ENCODE data around the gene PCSK9. TPM values are rescaled to one million over a fixed set of nuclear protein-coding genes. Genes with fewer than 3 reads are reported as not detected.

PCSK9 gene
- total and polyA plus RNA-seq, 2 experiments from 2014 or later = 77.6 to 327 TPM

DNA sequence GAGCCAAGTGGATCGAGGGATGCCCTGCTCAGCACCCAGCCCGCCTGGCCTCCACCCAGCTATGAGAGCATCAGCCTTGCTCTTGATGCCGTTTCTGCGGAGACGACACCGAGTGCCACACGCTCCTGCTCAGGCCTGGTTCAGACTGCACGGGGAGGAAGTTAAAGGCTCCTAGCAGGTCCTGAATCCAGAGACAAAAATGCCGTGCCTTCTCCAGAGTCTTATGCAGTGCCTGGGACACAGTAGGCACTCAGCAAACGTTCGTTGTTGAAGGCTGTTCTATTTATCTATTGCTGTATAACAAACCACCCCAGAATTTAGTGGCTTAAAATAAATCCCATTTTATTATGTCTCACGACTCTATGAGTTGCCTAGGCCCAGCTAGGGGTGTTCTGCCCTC lies 47.4 kb upstream of the PCSK9 start:
- no peak overlapping the region for H3K4me3 Mint-ChIP-seq
- Histone ChIP-seq H2AFZ (no peak overlapping the region), H3K27me3 (ENCODE audit: insufficient read depth) (peaks cover 5% of the 10 kb centered on the region), H3K36me3 (ENCODE audit: insufficient read depth) (no peaks in the 10 kb centered on the region), H3K4me1 (ENCODE audit: insufficient read depth) (peaks cover 20% of the 10 kb centered on the region), H3K27ac (ENCODE audit: low read depth) (no peak overlapping the region), H3F3A (replicated peaks; ENCODE audit: low read depth) (peaks cover 3% of the 10 kb centered on the region; the same call in 1 of the 2 replicates), H3K9me2 (ENCODE audit: insufficient read depth) (no peaks in the 10 kb centered on the region), H3K4me3 (no peak overlapping the region), H3K4me2 (no peak overlapping the region), H4K20me1 (replicated peaks; ENCODE audit: insufficient read depth) (no peaks in the 10 kb centered on the region), H3K79me2 (replicated peaks; ENCODE audit: insufficient read depth) (no peaks in the 10 kb centered on the region)
- no peaks in the 10 kb centered on the region for H3K36me3 Mint-ChIP-seq (ENCODE audit: low read depth)
- peaks cover 27% of the 10 kb centered on the region for H3K27me3 Mint-ChIP-seq (ENCODE audit: insufficient read depth, low read depth, poor library complexity)
- H3K9me3 Mint-ChIP-seq = no peaks in the 10 kb centered on the region; the same call in 2 of the 3 replicates
- H3K27ac Mint-ChIP-seq = no peak overlapping the region
- ATAC-seq (no peak), DNase-seq (ENCODE audit: low spot score) (no peak)
- peaks cover 35% of the 10 kb centered on the region for H3K4me1 Mint-ChIP-seq
- TF ChIP-seq, protein P1, sequence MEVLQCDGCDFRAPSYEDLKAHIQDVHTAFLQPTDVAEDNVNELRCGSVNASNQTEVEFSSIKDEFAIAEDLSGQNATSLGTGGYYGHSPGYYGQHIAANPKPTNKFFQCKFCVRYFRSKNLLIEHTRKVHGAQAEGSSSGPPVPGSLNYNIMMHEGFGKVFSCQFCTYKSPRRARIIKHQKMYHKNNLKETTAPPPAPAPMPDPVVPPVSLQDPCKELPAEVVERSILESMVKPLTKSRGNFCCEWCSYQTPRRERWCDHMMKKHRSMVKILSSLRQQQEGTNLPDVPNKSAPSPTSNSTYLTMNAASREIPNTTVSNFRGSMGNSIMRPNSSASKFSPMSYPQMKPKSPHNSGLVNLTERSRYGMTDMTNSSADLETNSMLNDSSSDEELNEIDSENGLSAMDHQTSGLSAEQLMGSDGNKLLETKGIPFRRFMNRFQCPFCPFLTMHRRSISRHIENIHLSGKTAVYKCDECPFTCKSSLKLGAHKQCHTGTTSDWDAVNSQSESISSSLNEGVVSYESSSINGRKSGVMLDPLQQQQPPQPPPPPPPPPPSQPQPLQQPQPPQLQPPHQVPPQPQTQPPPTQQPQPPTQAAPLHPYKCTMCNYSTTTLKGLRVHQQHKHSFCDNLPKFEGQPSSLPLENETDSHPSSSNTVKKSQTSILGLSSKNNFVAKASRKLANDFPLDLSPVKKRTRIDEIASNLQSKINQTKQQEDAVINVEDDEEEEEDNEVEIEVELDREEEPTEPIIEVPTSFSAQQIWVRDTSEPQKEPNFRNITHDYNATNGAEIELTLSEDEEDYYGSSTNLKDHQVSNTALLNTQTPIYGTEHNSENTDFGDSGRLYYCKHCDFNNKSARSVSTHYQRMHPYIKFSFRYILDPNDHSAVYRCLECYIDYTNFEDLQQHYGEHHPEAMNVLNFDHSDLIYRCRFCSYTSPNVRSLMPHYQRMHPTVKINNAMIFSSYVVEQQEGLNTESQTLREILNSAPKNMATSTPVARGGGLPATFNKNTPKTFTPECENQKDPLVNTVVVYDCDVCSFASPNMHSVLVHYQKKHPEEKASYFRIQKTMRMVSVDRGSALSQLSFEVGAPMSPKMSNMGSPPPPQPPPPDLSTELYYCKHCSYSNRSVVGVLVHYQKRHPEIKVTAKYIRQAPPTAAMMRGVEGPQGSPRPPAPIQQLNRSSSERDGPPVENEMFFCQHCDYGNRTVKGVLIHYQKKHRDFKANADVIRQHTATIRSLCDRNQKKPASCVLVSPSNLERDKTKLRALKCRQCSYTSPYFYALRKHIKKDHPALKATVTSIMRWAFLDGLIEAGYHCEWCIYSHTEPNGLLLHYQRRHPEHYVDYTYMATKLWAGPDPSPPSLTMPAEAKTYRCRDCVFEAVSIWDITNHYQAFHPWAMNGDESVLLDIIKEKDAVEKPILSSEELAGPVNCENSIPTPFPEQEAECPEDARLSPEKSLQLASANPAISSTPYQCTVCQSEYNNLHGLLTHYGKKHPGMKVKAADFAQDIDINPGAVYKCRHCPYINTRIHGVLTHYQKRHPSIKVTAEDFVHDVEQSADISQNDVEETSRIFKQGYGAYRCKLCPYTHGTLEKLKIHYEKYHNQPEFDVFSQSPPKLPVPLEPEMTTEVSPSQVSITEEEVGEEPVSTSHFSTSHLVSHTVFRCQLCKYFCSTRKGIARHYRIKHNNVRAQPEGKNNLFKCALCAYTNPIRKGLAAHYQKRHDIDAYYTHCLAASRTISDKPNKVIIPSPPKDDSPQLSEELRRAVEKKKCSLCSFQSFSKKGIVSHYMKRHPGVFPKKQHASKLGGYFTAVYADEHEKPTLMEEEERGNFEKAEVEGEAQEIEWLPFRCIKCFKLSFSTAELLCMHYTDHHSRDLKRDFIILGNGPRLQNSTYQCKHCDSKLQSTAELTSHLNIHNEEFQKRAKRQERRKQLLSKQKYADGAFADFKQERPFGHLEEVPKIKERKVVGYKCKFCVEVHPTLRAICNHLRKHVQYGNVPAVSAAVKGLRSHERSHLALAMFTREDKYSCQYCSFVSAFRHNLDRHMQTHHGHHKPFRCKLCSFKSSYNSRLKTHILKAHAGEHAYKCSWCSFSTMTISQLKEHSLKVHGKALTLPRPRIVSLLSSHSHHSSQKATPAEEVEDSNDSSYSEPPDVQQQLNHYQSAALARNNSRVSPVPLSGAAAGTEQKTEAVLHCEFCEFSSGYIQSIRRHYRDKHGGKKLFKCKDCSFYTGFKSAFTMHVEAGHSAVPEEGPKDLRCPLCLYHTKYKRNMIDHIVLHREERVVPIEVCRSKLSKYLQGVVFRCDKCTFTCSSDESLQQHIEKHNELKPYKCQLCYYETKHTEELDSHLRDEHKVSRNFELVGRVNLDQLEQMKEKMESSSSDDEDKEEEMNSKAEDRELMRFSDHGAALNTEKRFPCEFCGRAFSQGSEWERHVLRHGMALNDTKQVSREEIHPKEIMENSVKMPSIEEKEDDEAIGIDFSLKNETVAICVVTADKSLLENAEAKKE (CRISPR knock-in tag; IDR thresholded peaks at IDR 0.05) = no peak

DNA sequence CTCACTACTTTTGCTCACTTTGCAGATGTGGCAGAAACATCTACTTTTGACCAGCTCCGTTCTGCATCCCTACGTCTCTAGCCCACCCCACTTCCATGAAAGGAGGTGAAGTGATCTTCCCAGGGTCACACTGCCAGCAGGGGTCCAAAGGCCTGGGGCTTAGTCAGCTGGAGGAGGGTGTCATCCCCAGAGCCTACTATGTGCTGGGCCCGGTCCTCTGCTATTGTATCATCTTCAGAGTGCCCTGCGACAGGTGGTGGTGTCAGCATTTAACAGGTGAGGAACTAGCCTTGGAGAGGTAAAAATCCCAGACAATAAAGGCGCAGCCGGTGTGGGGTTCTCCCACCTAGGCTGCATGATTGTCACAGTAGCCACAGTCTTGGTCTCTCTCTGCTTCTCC lies 46.2 kb upstream of the PCSK9 start:
- DNase-seq (ENCODE audit: low spot score) = no peak
- no peaks in the 10 kb centered on the region; the same call in 2 of the 3 replicates for H3K9me3 Mint-ChIP-seq
- no peak overlapping the region for H2AFZ ChIP-seq
- H3K79me2 ChIP-seq (replicated peaks; ENCODE audit: insufficient read depth) = no peaks in the 10 kb centered on the region
- H4K20me1 ChIP-seq (replicated peaks; ENCODE audit: insufficient read depth) = no peaks in the 10 kb centered on the region
- peaks cover 3% of the 10 kb centered on the region; the same call in 1 of the 2 replicates for H3F3A ChIP-seq (replicated peaks; ENCODE audit: low read depth)
- H3K27me3 Mint-ChIP-seq (ENCODE audit: insufficient read depth, low read depth, poor library complexity) = peaks cover 38% of the 10 kb centered on the region
- H3K9me2 ChIP-seq (ENCODE audit: insufficient read depth) = no peaks in the 10 kb centered on the region
- H3K4me1 ChIP-seq (ENCODE audit: insufficient read depth) = peaks cover 30% of the 10 kb centered on the region
- H3K27ac ChIP-seq (ENCODE audit: low read depth) = no peak overlapping the region
- H3K27ac Mint-ChIP-seq = no peak overlapping the region
- no peak overlapping the region for H3K4me2 ChIP-seq
- H3K4me1 Mint-ChIP-seq = peaks cover 42% of the 10 kb centered on the region
- no peak overlapping the region for H3K4me3 ChIP-seq
- H3K36me3 ChIP-seq (ENCODE audit: insufficient read depth) = no peaks in the 10 kb centered on the region
- no peak for ATAC-seq
- H3K36me3 Mint-ChIP-seq (ENCODE audit: low read depth) = no peaks in the 10 kb centered on the region
- no peak overlapping the region for H3K4me3 Mint-ChIP-seq
- H3K27me3 ChIP-seq (ENCODE audit: insufficient read depth) = peaks cover 16% of the 10 kb centered on the region
- no peak for TF ChIP-seq ZNF331 (CRISPR knock-in tag; IDR thresholded peaks at IDR 0.05; ENCODE audit: low read depth)
- TF ChIP-seq CREB1 (CRISPR knock-in tag; IDR thresholded peaks at IDR 0.05; ENCODE audit: low read depth) = no peak
- TF ChIP-seq EZH2 (IDR thresholded peaks at IDR 0.05; ENCODE audit: low read depth, unreplicated experiment) = no peak
- TF ChIP-seq, protein P2, sequence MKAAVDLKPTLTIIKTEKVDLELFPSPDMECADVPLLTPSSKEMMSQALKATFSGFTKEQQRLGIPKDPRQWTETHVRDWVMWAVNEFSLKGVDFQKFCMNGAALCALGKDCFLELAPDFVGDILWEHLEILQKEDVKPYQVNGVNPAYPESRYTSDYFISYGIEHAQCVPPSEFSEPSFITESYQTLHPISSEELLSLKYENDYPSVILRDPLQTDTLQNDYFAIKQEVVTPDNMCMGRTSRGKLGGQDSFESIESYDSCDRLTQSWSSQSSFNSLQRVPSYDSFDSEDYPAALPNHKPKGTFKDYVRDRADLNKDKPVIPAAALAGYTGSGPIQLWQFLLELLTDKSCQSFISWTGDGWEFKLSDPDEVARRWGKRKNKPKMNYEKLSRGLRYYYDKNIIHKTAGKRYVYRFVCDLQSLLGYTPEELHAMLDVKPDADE (IDR thresholded peaks at IDR 0.05) = no peak
- no peak for TF ChIP-seq ZNF114 (CRISPR knock-in tag; IDR thresholded peaks at IDR 0.05)
